ENCODE measurements around the gene SGPP2. TPM values are rescaled to one million over a fixed set of nuclear protein-coding genes. Genes with fewer than 3 reads are reported as not detected.
A peak's percentile ranks its signal among the peaks of the same experiment; 100 is the strongest.

The SGPP2 gene
- total RNA-seq (1 to 10 TPM; 8.8 to 9.9 TPM), polyA plus RNA-seq (1 to 10 TPM; 2.1 to 2.2 TPM)

- no peaks in the 10 kb centered on the region for H3K9me3 Mint-ChIP-seq
- intact Hi-C loops (cut with micrococcal nuclease), result loop anchor here (2.0 kb wide), 1 partner anchor 106 kb away; no protein-coding TSS in a partner anchor
- ChIA-PET POLR2A (ENCODE audit: partially characterized antibody) (no interaction called here), CTCF (ENCODE audit: partially characterized antibody) (no interaction called here)
- Histone ChIP-seq H3K4me3 (ENCODE audit: low read length in 2 of 2) (peak within 1 kb of the TSS; percentile 50 to 65), H3K4me1 (ENCODE audit: insufficient read depth, low read length) (peaks cover 44% of the 10 kb centered on the region), H3K36me3 (ENCODE audit: insufficient read depth, low read length) (no peaks in the 10 kb centered on the region), H3K9me3 (ENCODE audit: control insufficient read depth in 1 of 2, low read length in 2 of 2) (no peaks in the 10 kb centered on the region), H3K27me3 (ENCODE audit: insufficient read depth, low read length) (no peaks in the 10 kb centered on the region), H3K27ac (ENCODE audit: low read depth, low read length) (peak within 1 kb of the TSS; percentile 58)
- H3K27ac Mint-ChIP-seq, result peak within 1 kb of the TSS; percentile 88 to 98 (median 93)
- peak; percentile 26 to 45 (median 36) for DNase-seq
- H3K27me3 Mint-ChIP-seq, result peaks cover 2 to 8% of the 10 kb centered on the region in 2 donors
- H3K4me1 Mint-ChIP-seq, result peaks cover 27 to 53% (median 43%) of the 10 kb centered on the region in 4 donors
- H3K4me3 Mint-ChIP-seq, result peak within 1 kb of the TSS; percentile 93 to 98 (median 95)
- H3K36me3 Mint-ChIP-seq, result peaks cover 0 to 11% of the 10 kb centered on the region in 2 donors
Observed at GRCh38 chr2:222424276-222424728, at the start of gene SGPP2. Gene SGPP2, plus strand, starts transcription at chr2:222424543. Its CDS starts 60 bp downstream, at chr2:222424603.

GRCh38 chr2:222375798-222376197, 48.5 kb upstream of the SGPP2 start:
- no peaks in the 10 kb centered on the region for H3K4me1 Mint-ChIP-seq
- no peak for DNase-seq
- POLR2A ChIA-PET (ENCODE audit: partially characterized antibody), result no interaction called here

GRCh38 chr2:222380456-222380855, 43.9 kb upstream of the SGPP2 start:
- Histone ChIP-seq H3K4me3 (ENCODE audit: low read length in 2 of 2) (no peak overlapping the region), H3K9me3 (ENCODE audit: control insufficient read depth in 1 of 2, low read length in 2 of 2) (no peaks in the 10 kb centered on the region), H3K27ac (ENCODE audit: low read depth, low read length) (no peak overlapping the region), H3K4me1 (ENCODE audit: insufficient read depth, low read length) (no peaks in the 10 kb centered on the region), H3K36me3 (ENCODE audit: insufficient read depth, low read length) (no peaks in the 10 kb centered on the region), H3K27me3 (ENCODE audit: insufficient read depth, low read length) (no peaks in the 10 kb centered on the region)
- H3K27me3 Mint-ChIP-seq, result no peaks in the 10 kb centered on the region
- POLR2A ChIA-PET (ENCODE audit: partially characterized antibody), result no interaction called here
- H3K9me3 Mint-ChIP-seq, result peaks cover 0 to 3% (median 0%) of the 10 kb centered on the region in 8 donors
- CTCF ChIA-PET (ENCODE audit: partially characterized antibody), result no interaction called here
- H3K36me3 Mint-ChIP-seq, result no peaks in the 10 kb centered on the region
- no peak overlapping the region for H3K27ac Mint-ChIP-seq
- H3K4me3 Mint-ChIP-seq, result no peak overlapping the region
- H3K4me1 Mint-ChIP-seq, result no peaks in the 10 kb centered on the region
- no peak for DNase-seq
- intact Hi-C loops (cut with micrococcal nuclease), result no loop called here

More at GRCh38 chr2:222375798-222376197, 48.5 kb upstream of the SGPP2 start:
- no peak overlapping the region for H3K4me3 Mint-ChIP-seq
- Histone ChIP-seq H3K4me3 (ENCODE audit: low read length in 2 of 2) (no peak overlapping the region), H3K36me3 (ENCODE audit: insufficient read depth, low read length) (no peaks in the 10 kb centered on the region), H3K27ac (ENCODE audit: low read depth, low read length) (no peak overlapping the region), H3K9me3 (ENCODE audit: control insufficient read depth in 1 of 2, low read length in 2 of 2) (no peaks in the 10 kb centered on the region), H3K4me1 (ENCODE audit: insufficient read depth, low read length) (no peaks in the 10 kb centered on the region), H3K27me3 (ENCODE audit: insufficient read depth, low read length) (no peaks in the 10 kb centered on the region)
- intact Hi-C loops (cut with micrococcal nuclease), result no loop called here
- H3K27me3 Mint-ChIP-seq, result peaks cover 6 to 9% of the 10 kb centered on the region in 2 donors
- H3K27ac Mint-ChIP-seq, result no peak overlapping the region
- no peaks in the 10 kb centered on the region for H3K36me3 Mint-ChIP-seq
- CTCF ChIA-PET (ENCODE audit: partially characterized antibody), result no interaction called here
- H3K9me3 Mint-ChIP-seq, result peaks cover 1 to 12% (median 4%) of the 10 kb centered on the region in 8 donors

DNA sequence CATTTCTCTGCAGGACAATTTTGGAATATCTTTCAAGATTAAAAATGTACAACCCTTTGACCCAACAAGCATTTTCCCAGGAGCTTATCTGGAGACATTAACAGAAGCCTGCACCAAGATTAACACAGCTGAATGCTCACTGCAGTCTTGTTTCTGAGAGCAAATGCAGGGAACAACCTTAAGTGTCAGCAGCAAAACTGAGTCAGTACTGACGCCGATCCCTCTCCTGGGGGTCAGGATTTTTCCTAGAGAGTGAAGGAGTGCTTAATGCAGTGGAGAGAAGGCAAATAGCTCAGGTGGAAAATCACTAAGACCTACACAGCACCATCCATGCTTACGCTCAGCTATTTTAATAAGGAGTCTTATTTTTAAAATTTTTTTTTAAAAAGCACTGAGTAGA, 42.8 kb upstream of the SGPP2 start:
- intact Hi-C loops (cut with micrococcal nuclease), result no loop called here
- ChIA-PET POLR2A (ENCODE audit: partially characterized antibody) (no interaction called here), CTCF (ENCODE audit: partially characterized antibody) (no interaction called here)
- no peak overlapping the region for H3K4me3 Mint-ChIP-seq
- no peaks in the 10 kb centered on the region for H3K9me3 ChIP-seq (ENCODE audit: control insufficient read depth in 1 of 2, low read length in 2 of 2)
- no peaks in the 10 kb centered on the region for H3K36me3 Mint-ChIP-seq
- no peaks in the 10 kb centered on the region for H3K27me3 Mint-ChIP-seq
- no peak overlapping the region for H3K27ac ChIP-seq (ENCODE audit: low read depth, low read length)
- no peak overlapping the region for H3K27ac Mint-ChIP-seq
- no peaks in the 10 kb centered on the region for H3K4me1 ChIP-seq (ENCODE audit: insufficient read depth, low read length)
- no peaks in the 10 kb centered on the region for H3K36me3 ChIP-seq (ENCODE audit: insufficient read depth, low read length)
- peaks cover 0 to 3% (median 0%) of the 10 kb centered on the region in 8 donors for H3K9me3 Mint-ChIP-seq
- no peak for DNase-seq
- no peaks in the 10 kb centered on the region for H3K27me3 ChIP-seq (ENCODE audit: insufficient read depth, low read length)
- H3K4me3 ChIP-seq (ENCODE audit: low read length in 2 of 2), result no peak overlapping the region
- H3K4me1 Mint-ChIP-seq, result no peaks in the 10 kb centered on the region

- no peaks in the 10 kb centered on the region for H3K36me3 ChIP-seq (ENCODE audit: insufficient read depth, low read length)
- ChIA-PET POLR2A (ENCODE audit: partially characterized antibody) (no interaction called here), CTCF (ENCODE audit: partially characterized antibody) (interaction anchor here (0.6 to 1.2 kb wide), 2 partner anchors 37 to 179 kb away, joined by 3 read pairs; no protein-coding TSS in a partner anchor)
- H3K27me3 ChIP-seq (ENCODE audit: insufficient read depth, low read length), result no peaks in the 10 kb centered on the region
- Mint-ChIP-seq H3K9me3 (peaks cover 0 to 3% (median 0%) of the 10 kb centered on the region in 8 donors), H3K4me1 (no peaks in the 10 kb centered on the region), H3K27ac (no peak overlapping the region), H3K4me3 (no peak overlapping the region), H3K36me3 (no peaks in the 10 kb centered on the region), H3K27me3 (no peaks in the 10 kb centered on the region)
- no peak for DNase-seq
- no peaks in the 10 kb centered on the region for H3K9me3 ChIP-seq (ENCODE audit: control insufficient read depth in 1 of 2, low read length in 2 of 2)
- H3K27ac ChIP-seq (ENCODE audit: low read depth, low read length), result no peak overlapping the region
- intact Hi-C loops (cut with micrococcal nuclease), result no loop called here
- H3K4me3 ChIP-seq (ENCODE audit: low read length in 2 of 2), result no peak overlapping the region
- H3K4me1 ChIP-seq (ENCODE audit: insufficient read depth, low read length), result no peaks in the 10 kb centered on the region
Observed at GRCh38 chr2:222383255-222383654, 41.1 kb upstream of the SGPP2 start.

DNA sequence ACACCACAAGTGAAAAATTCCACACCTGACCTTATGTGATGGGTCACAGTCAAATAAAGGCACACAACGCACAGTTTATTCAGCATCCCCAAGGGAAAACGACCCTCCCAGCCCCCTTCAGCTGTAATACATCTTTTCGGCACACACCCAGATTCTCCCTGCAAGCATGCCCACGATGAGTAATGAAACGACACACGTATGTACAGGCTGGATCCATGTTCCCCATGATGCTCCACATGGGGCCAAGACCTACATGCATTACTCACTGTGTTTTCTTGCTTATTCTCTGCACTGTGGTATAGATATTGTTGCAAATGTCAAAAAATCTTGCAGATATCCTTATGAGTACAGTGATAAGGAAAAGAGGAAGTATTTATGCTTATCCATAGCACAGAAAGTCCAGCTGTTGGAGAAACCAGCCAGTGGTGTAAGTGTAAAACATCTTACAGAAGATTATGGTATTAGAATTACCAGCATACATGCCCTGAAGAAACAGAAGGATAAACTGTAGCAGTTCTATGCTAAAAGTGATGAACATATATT, 32.5 kb upstream of the SGPP2 start:
- no peaks in the 10 kb centered on the region for H3K27me3 ChIP-seq (ENCODE audit: insufficient read depth, low read length)
- H3K4me1 ChIP-seq (ENCODE audit: insufficient read depth, low read length), result no peaks in the 10 kb centered on the region
- CTCF ChIA-PET (ENCODE audit: partially characterized antibody), result no interaction called here
- no peak overlapping the region for H3K27ac ChIP-seq (ENCODE audit: low read depth, low read length)
- POLR2A ChIA-PET (ENCODE audit: partially characterized antibody), result no interaction called here
- DNase-seq, result no peak
- Mint-ChIP-seq H3K27me3 (peaks cover 0 to 5% of the 10 kb centered on the region in 2 donors), H3K9me3 (peaks cover 0 to 7% (median 0%) of the 10 kb centered on the region in 8 donors), H3K36me3 (no peaks in the 10 kb centered on the region), H3K4me1 (no peaks in the 10 kb centered on the region), H3K4me3 (no peak overlapping the region), H3K27ac (no peak overlapping the region)
- H3K9me3 ChIP-seq (ENCODE audit: control insufficient read depth in 1 of 2, low read length in 2 of 2), result no peaks in the 10 kb centered on the region
- no peaks in the 10 kb centered on the region for H3K36me3 ChIP-seq (ENCODE audit: insufficient read depth, low read length)
- intact Hi-C loops (cut with micrococcal nuclease), result no loop called here
- no peak overlapping the region for H3K4me3 ChIP-seq (ENCODE audit: low read length in 2 of 2)

GRCh38 chr2:222393733-222394267, 30.5 kb upstream of the SGPP2 start:
- H3K27ac Mint-ChIP-seq, result no peak overlapping the region
- H3K36me3 Mint-ChIP-seq, result no peaks in the 10 kb centered on the region
- no peaks in the 10 kb centered on the region for H3K9me3 ChIP-seq (ENCODE audit: control insufficient read depth in 1 of 2, low read length in 2 of 2)
- no peaks in the 10 kb centered on the region for H3K27me3 ChIP-seq (ENCODE audit: insufficient read depth, low read length)
- no peak overlapping the region for H3K4me3 ChIP-seq (ENCODE audit: low read length in 2 of 2)
- no peaks in the 10 kb centered on the region for H3K4me1 ChIP-seq (ENCODE audit: insufficient read depth, low read length)
- H3K36me3 ChIP-seq (ENCODE audit: insufficient read depth, low read length), result no peaks in the 10 kb centered on the region
- peaks cover 0 to 2% of the 10 kb centered on the region in 2 donors for H3K27me3 Mint-ChIP-seq
- H3K4me1 Mint-ChIP-seq, result no peaks in the 10 kb centered on the region
- H3K4me3 Mint-ChIP-seq, result no peak overlapping the region
- ChIA-PET CTCF (ENCODE audit: partially characterized antibody) (no interaction called here), POLR2A (ENCODE audit: partially characterized antibody) (no interaction called here)
- H3K27ac ChIP-seq (ENCODE audit: low read depth, low read length), result no peak overlapping the region
- intact Hi-C loops (cut with micrococcal nuclease), result no loop called here
- H3K9me3 Mint-ChIP-seq, result peaks cover 0 to 10% (median 0%) of the 10 kb centered on the region in 8 donors
- no peak for DNase-seq

Measured in CD4-positive, alpha-beta memory T cell (primary cell).